Measurements from ENCODE around the gene AGO1. TPM values are rescaled to one million over a fixed set of nuclear protein-coding genes. Genes with fewer than 3 reads are reported as not detected.

Gene AGO1
- total RNA-seq, 1 experiment from 2014 or later, result 81.8 TPM

DNA sequence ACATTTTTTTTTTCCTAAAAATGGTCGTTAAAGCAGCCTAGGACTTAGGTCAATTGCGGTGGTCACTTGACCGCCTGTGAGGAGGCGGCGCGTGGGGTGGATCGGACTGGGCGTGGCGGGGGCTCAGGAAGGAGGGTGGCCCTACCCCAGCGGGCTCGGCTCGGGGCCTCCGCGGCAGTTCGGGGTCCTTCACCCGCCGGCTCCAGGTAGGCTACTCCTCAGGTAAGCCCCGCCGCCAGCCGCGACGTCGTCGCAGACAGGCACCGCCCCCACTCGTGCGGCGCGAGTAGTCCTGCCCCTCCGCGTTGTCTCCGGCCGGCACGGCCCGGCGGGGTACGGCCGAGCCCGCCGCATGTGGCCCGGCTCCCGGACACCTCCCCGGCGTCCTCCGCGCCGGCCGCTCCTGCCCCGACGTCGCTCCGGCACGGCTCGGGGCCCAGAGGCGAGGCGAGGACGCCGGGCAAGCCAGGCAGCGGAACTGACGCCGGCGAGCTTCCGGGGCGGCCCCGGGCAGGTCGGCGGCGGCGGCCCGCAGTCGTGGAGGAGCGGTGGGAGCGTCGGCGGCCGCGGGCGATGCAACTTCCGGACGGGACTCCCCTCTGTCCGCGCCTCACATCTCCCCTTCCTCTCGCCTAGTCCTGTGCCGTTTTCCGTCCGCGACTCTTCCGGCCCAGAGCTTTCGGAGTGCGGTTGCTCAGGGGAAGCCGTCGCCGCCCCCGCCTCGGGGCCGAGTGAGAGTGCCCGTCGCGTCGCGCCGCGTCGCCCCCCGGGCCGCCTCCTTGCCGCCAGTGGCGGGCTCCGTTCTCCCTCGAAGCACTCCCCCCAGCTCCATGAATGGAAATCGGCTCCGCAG, 47.8 kb downstream of the AGO1 start, which contains the start of gene AGO3 (continued):
- TF ChIP-seq, protein P1, sequence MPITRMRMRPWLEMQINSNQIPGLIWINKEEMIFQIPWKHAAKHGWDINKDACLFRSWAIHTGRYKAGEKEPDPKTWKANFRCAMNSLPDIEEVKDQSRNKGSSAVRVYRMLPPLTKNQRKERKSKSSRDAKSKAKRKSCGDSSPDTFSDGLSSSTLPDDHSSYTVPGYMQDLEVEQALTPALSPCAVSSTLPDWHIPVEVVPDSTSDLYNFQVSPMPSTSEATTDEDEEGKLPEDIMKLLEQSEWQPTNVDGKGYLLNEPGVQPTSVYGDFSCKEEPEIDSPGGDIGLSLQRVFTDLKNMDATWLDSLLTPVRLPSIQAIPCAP (CRISPR knock-in tag; IDR thresholded peaks at IDR 0.05), result no peak; the same call in 1 of the 2 replicates
- TF ChIP-seq, protein P2, sequence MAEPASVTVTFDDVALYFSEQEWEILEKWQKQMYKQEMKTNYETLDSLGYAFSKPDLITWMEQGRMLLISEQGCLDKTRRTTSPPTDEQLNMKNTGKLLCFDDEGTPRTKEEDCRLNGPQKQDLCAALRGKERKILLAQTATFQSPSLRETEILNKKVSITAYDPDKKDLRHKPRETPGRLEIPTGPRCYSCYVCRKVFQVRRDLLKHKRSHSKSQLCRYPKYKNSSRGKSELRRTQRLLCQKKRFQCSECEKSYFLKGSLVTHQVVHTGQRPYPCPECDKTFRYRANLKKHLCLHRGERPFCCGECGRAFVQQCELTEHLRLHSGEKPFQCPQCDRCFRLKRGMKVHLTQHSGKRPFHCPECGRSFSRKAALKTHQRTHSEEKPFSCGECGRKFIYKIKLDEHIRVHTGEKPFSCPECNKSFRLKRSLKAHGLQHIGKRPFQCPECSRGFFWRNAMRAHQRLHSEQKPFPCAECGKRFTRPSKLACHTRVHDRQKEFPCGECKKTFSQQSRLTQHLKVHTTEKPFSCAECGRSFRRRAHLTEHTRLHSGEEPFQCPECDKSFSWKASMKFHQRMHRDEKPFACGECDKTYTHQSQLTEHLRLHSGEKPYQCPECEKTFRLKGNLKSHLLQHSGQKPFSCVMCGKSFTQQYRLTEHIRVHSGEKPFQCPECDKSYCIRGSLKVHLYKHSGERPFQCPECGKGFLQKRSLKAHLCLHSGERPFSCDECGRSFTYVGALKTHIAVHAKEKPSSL (CRISPR knock-in tag; conservative IDR thresholded peaks at IDR 0.05), result no peak; the same call in 1 of the 2 replicates
- TF ChIP-seq MYBL2 (CRISPR knock-in tag; IDR thresholded peaks at IDR 0.05) (no peak), NR3C1 (CRISPR knock-in tag; conservative IDR thresholded peaks at IDR 0.05; ENCODE audit: low read depth) (no peak), ZNF232 (CRISPR knock-in tag; IDR thresholded peaks at IDR 0.05) (peak; percentile 65; the same call in 1 of the 2 replicates), ZNF317 (CRISPR knock-in tag; IDR thresholded peaks at IDR 0.05; ENCODE audit: borderline replicate concordance, low read depth) (no peak), HMGA2 (CRISPR knock-in tag; IDR thresholded peaks at IDR 0.05) (no peak), ELF4 (CRISPR knock-in tag; IDR thresholded peaks at IDR 0.05; ENCODE audit: low read depth) (no peak), ZNF121 (CRISPR knock-in tag; IDR thresholded peaks at IDR 0.05) (peak; percentile 53; the same call in 1 of the 2 replicates), TCF7 (CRISPR knock-in tag; IDR thresholded peaks at IDR 0.05; ENCODE audit: low read depth) (0 out of 2 replicates have a peak, but pooled peaks have one; percentile 15), RELA (CRISPR knock-in tag; IDR thresholded peaks at IDR 0.05; ENCODE audit: borderline replicate concordance) (peak; percentile 34; the same call in 1 of the 2 replicates)
- TF ChIP-seq, protein P3, sequence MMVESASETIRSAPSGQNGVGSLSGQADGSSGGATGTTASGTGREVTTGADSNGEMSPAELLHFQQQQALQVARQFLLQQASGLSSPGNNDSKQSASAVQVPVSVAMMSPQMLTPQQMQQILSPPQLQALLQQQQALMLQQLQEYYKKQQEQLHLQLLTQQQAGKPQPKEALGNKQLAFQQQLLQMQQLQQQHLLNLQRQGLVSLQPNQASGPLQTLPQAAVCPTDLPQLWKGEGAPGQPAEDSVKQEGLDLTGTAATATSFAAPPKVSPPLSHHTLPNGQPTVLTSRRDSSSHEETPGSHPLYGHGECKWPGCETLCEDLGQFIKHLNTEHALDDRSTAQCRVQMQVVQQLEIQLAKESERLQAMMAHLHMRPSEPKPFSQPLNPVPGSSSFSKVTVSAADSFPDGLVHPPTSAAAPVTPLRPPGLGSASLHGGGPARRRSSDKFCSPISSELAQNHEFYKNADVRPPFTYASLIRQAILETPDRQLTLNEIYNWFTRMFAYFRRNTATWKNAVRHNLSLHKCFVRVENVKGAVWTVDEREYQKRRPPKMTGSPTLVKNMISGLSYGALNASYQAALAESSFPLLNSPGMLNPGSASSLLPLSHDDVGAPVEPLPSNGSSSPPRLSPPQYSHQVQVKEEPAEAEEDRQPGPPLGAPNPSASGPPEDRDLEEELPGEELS (CRISPR knock-in tag; IDR thresholded peaks at IDR 0.05), result peak; percentile 55; the same call in 1 of the 2 replicates
- TF ChIP-seq, protein P4, sequence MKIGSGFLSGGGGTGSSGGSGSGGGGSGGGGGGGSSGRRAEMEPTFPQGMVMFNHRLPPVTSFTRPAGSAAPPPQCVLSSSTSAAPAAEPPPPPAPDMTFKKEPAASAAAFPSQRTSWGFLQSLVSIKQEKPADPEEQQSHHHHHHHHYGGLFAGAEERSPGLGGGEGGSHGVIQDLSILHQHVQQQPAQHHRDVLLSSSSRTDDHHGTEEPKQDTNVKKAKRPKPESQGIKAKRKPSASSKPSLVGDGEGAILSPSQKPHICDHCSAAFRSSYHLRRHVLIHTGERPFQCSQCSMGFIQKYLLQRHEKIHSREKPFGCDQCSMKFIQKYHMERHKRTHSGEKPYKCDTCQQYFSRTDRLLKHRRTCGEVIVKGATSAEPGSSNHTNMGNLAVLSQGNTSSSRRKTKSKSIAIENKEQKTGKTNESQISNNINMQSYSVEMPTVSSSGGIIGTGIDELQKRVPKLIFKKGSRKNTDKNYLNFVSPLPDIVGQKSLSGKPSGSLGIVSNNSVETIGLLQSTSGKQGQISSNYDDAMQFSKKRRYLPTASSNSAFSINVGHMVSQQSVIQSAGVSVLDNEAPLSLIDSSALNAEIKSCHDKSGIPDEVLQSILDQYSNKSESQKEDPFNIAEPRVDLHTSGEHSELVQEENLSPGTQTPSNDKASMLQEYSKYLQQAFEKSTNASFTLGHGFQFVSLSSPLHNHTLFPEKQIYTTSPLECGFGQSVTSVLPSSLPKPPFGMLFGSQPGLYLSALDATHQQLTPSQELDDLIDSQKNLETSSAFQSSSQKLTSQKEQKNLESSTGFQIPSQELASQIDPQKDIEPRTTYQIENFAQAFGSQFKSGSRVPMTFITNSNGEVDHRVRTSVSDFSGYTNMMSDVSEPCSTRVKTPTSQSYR (CRISPR knock-in tag; IDR thresholded peaks at IDR 0.05), result no peak
- TF ChIP-seq, protein P5, sequence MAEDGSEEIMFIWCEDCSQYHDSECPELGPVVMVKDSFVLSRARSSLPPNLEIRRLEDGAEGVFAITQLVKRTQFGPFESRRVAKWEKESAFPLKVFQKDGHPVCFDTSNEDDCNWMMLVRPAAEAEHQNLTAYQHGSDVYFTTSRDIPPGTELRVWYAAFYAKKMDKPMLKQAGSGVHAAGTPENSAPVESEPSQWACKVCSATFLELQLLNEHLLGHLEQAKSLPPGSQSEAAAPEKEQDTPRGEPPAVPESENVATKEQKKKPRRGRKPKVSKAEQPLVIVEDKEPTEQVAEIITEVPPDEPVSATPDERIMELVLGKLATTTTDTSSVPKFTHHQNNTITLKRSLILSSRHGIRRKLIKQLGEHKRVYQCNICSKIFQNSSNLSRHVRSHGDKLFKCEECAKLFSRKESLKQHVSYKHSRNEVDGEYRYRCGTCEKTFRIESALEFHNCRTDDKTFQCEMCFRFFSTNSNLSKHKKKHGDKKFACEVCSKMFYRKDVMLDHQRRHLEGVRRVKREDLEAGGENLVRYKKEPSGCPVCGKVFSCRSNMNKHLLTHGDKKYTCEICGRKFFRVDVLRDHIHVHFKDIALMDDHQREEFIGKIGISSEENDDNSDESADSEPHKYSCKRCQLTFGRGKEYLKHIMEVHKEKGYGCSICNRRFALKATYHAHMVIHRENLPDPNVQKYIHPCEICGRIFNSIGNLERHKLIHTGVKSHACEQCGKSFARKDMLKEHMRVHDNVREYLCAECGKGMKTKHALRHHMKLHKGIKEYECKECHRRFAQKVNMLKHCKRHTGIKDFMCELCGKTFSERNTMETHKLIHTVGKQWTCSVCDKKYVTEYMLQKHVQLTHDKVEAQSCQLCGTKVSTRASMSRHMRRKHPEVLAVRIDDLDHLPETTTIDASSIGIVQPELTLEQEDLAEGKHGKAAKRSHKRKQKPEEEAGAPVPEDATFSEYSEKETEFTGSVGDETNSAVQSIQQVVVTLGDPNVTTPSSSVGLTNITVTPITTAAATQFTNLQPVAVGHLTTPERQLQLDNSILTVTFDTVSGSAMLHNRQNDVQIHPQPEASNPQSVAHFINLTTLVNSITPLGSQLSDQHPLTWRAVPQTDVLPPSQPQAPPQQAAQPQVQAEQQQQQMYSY (CRISPR knock-in tag; IDR thresholded peaks at IDR 0.05), result peak; percentile 65
- TF ChIP-seq, protein P6, sequence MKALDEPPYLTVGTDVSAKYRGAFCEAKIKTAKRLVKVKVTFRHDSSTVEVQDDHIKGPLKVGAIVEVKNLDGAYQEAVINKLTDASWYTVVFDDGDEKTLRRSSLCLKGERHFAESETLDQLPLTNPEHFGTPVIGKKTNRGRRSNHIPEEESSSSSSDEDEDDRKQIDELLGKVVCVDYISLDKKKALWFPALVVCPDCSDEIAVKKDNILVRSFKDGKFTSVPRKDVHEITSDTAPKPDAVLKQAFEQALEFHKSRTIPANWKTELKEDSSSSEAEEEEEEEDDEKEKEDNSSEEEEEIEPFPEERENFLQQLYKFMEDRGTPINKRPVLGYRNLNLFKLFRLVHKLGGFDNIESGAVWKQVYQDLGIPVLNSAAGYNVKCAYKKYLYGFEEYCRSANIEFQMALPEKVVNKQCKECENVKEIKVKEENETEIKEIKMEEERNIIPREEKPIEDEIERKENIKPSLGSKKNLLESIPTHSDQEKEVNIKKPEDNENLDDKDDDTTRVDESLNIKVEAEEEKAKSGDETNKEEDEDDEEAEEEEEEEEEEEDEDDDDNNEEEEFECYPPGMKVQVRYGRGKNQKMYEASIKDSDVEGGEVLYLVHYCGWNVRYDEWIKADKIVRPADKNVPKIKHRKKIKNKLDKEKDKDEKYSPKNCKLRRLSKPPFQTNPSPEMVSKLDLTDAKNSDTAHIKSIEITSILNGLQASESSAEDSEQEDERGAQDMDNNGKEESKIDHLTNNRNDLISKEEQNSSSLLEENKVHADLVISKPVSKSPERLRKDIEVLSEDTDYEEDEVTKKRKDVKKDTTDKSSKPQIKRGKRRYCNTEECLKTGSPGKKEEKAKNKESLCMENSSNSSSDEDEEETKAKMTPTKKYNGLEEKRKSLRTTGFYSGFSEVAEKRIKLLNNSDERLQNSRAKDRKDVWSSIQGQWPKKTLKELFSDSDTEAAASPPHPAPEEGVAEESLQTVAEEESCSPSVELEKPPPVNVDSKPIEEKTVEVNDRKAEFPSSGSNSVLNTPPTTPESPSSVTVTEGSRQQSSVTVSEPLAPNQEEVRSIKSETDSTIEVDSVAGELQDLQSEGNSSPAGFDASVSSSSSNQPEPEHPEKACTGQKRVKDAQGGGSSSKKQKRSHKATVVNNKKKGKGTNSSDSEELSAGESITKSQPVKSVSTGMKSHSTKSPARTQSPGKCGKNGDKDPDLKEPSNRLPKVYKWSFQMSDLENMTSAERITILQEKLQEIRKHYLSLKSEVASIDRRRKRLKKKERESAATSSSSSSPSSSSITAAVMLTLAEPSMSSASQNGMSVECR (CRISPR knock-in tag; IDR thresholded peaks at IDR 0.05; ENCODE audit: borderline replicate concordance), result peak; percentile 6; the same call in 1 of the 2 replicates
